ENCODE results near the gene RNF112. TPM values are rescaled to one million over a fixed set of nuclear protein-coding genes. Genes with fewer than 3 reads are reported as not detected.
"Not testable (repeated sequence)": the region's sequence is repeated elsewhere in the genome, so short reads cannot be mapped to it uniquely, and the experiment has no call there.

The RNF112 gene
- total RNA-seq, 1 donor from 2014 or later: 0.67 TPM

DNA sequence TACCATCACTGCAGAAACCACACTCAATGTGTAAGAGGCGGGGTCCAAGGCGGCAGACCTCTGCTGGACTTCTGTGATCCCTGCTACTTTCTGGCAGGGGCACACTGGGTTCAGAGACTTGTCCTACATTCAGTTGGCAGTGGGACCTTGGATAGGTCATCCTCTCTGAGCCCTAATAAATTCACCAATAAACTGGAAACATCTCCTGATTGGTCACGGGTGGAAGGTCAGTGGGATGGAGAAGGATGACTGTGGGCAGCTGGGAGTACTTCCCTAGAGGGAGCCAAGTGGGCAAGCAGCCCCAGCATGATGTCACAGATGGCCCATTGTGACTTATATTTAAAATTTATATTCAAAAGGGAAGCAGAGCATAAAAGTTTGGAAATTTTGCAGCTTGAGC lies 49.7 kb downstream of the RNF112 start:
- TF ChIP-seq, protein P1, sequence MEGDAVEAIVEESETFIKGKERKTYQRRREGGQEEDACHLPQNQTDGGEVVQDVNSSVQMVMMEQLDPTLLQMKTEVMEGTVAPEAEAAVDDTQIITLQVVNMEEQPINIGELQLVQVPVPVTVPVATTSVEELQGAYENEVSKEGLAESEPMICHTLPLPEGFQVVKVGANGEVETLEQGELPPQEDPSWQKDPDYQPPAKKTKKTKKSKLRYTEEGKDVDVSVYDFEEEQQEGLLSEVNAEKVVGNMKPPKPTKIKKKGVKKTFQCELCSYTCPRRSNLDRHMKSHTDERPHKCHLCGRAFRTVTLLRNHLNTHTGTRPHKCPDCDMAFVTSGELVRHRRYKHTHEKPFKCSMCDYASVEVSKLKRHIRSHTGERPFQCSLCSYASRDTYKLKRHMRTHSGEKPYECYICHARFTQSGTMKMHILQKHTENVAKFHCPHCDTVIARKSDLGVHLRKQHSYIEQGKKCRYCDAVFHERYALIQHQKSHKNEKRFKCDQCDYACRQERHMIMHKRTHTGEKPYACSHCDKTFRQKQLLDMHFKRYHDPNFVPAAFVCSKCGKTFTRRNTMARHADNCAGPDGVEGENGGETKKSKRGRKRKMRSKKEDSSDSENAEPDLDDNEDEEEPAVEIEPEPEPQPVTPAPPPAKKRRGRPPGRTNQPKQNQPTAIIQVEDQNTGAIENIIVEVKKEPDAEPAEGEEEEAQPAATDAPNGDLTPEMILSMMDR (IDR thresholded peaks at IDR 0.05): no peak
- Mint-ChIP-seq H3K4me1 (ENCODE audit: low read depth) (no peaks in the 10 kb centered on the region), H3K27ac (ENCODE audit: unreplicated experiment) (no peak overlapping the region), H3K27me3 (ENCODE audit: low read depth) (peaks cover 16% of the 10 kb centered on the region), H3K9me3 (ENCODE audit: low read depth) (no peaks in the 10 kb centered on the region), H3K36me3 (ENCODE audit: low read depth) (no peaks in the 10 kb centered on the region), H3K4me3 (ENCODE audit: unreplicated experiment) (no peak overlapping the region)
- no peak for DNase-seq (ENCODE audit: low spot score)

DNA sequence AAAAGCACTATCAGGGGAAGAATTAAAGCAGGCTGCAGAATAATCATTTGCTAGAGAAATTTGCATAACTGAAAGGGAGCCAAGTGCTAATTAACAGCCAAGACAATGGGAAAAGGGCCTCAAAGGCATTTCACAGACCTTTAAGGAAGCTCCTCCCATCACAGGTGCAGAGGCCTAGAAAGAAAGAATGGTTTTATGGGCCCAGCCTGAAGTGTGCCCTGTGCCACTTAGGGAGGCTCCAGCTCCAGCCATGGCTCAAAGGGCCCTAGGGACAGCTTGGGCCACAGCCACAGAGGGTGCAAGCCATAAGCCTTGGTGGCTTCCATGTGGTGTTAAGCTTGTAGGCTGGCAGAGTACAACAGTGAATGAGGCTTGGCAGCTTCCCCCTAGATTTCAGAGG lies 50.1 kb downstream of the RNF112 start:
- no peak overlapping the region for H3K27ac Mint-ChIP-seq (ENCODE audit: unreplicated experiment)
- H3K9me3 Mint-ChIP-seq (ENCODE audit: low read depth): no peaks in the 10 kb centered on the region
- DNase-seq (ENCODE audit: low spot score): no peak
- no peaks in the 10 kb centered on the region for H3K36me3 Mint-ChIP-seq (ENCODE audit: low read depth)
- TF ChIP-seq, protein P1 (IDR thresholded peaks at IDR 0.05): no peak
- no peaks in the 10 kb centered on the region for H3K4me1 Mint-ChIP-seq (ENCODE audit: low read depth)
- no peak overlapping the region for H3K4me3 Mint-ChIP-seq (ENCODE audit: unreplicated experiment)
- peaks cover 16% of the 10 kb centered on the region for H3K27me3 Mint-ChIP-seq (ENCODE audit: low read depth)

DNA sequence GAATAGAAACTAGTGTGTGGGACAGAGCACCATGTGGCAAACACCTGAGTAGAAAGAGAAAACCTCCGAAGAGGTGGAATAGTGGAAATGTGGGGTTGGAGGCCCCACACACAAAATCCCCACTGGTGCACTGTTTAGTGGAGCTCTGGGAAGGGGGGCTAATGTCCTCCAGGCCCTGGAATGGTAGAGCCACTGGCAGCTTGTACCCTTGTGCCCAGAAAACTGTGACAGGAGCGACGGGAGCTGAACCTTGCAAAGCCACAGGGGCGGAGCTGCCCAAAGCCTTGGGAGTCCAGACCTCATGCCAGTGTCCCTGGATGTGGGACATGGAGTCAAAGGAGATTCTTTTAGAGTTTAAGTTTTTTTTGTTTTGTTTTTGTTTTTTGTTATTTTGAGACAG lies 50.6 kb downstream of the RNF112 start:
- H3K4me3 Mint-ChIP-seq (ENCODE audit: unreplicated experiment): no peak overlapping the region
- H3K9me3 Mint-ChIP-seq (ENCODE audit: low read depth): no peaks in the 10 kb centered on the region
- H3K27ac Mint-ChIP-seq (ENCODE audit: unreplicated experiment): no peak overlapping the region
- no peaks in the 10 kb centered on the region for H3K4me1 Mint-ChIP-seq (ENCODE audit: low read depth)
- H3K27me3 Mint-ChIP-seq (ENCODE audit: low read depth): peaks cover 17% of the 10 kb centered on the region
- no peaks in the 10 kb centered on the region for H3K36me3 Mint-ChIP-seq (ENCODE audit: low read depth)
- DNase-seq (ENCODE audit: low spot score): no peak
- TF ChIP-seq, protein P1 (IDR thresholded peaks at IDR 0.05): no peak

DNA sequence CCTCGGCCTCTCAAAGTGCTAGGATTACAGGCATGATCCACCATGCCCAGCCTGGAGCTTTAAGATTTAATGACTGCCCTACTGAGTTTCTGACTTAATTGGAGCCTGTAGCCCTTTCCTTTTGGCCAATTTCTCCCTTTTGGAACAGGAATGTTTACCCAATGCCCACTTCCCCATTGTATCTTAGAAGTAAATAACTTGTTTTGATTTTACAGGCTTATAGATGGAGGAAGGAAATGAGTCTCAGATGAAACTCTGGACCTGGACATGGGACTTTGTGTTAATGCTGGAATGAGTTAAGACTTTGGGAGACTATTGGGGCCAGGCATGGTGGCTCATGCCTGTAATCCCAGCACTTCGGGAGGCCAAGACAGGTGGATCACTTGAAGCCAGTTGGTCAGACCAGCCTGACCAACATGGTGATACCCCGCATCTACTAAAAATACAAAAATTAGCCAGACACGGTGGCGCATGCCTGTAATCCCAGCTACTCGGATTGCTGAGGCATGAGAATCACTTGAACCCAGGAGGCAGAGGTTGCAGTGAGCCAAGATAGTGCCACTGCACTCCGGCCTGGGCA lies 51.5 kb downstream of the RNF112 start:
- not testable (repeated sequence) for H3K4me1 Mint-ChIP-seq (ENCODE audit: low read depth); DNase-seq (ENCODE audit: low spot score); H3K27ac Mint-ChIP-seq (ENCODE audit: unreplicated experiment); H3K36me3 Mint-ChIP-seq (ENCODE audit: low read depth); H3K9me3 Mint-ChIP-seq (ENCODE audit: low read depth); H3K4me3 Mint-ChIP-seq (ENCODE audit: unreplicated experiment)
- H3K27me3 Mint-ChIP-seq (ENCODE audit: low read depth): peaks cover 17% of the 10 kb centered on the region

DNA sequence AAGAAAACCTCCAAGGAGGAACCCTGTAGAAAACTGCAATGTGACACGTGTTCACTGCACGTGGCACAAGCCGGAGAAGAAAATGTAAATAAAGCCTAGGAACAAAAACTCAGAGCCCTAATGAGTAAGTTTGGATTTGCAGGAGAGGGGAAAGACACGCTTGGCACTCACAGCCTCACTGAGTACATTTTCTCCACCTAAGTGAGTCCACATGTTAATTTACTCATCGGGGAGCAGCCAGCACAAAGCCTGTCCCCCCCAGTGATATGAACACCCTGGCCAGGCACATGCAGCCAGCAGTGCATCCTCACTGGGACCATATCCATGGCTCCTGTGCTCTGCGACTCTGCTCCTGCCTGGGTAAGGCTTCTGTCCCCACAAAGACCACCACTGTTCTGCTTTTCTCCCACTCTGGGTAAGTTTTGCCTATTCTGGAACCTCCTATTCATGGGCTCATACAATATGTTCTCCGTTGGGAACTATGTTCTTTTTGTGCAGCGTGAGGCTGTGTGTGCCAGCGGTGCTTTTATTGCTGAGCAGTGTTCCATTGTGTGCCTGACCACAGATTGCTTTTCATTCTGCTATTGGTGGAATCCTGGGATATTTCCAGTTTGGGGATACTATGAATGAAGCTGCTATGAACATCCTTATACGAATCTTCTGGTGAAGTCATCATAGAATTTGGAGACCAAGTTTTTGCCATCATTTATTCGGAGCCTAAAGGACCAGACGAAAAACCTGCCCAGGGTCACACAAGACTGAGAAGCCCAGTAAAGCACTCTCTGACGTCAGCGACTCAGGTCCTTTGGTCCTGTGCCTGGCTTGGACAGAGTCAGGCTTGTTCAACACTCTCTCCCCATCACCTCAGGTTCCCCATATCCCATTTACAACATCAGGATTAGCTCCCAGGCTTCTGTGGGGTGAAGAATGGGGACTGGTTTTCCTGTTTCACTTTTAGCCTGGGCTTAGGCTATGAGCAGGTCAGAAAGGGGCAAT lies 53.3 kb downstream of the RNF112 start:
- Mint-ChIP-seq H3K4me3 (ENCODE audit: unreplicated experiment) (no peak overlapping the region), H3K36me3 (ENCODE audit: low read depth) (no peaks in the 10 kb centered on the region), H3K27ac (ENCODE audit: unreplicated experiment) (no peak overlapping the region), H3K9me3 (ENCODE audit: low read depth) (no peaks in the 10 kb centered on the region), H3K4me1 (ENCODE audit: low read depth) (no peaks in the 10 kb centered on the region), H3K27me3 (ENCODE audit: low read depth) (peaks cover 14% of the 10 kb centered on the region)
- no peak for DNase-seq (ENCODE audit: low spot score)
- TF ChIP-seq, protein P1 (IDR thresholded peaks at IDR 0.05): no peak

Other genes starting within 250 kb of the RNF112 start
- gene EPN2, start 173.9 kb upstream of the RNF112 start, total RNA-seq: 29.0 to 39.7 TPM (median 37.8 TPM) in 3 replicates
- 9.4 to 22.0 TPM (median 9.9 TPM) in 3 replicates for gene B9D1, start 48.5 kb upstream of the RNF112 start, total RNA-seq
- 50.0 to 53.6 TPM (median 52.3 TPM) in 3 replicates for gene MAPK7, start 32.7 kb upstream of the RNF112 start, total RNA-seq
- gene MFAP4, start 24.0 kb upstream of the RNF112 start, total RNA-seq: 307 to 312 TPM (median 310 TPM) in 3 replicates
- 1.7 to 4.9 TPM (median 2.0 TPM) in 3 replicates for gene SLC47A1, start 122.6 kb downstream of the RNF112 start, total RNA-seq
- 26.5 to 43.6 TPM (median 27.4 TPM) in 3 replicates for gene ALDH3A2, start 237.5 kb downstream of the RNF112 start, total RNA-seq